Gastrocnemius medialis (tissue), 4 donors: ENCODE results near the gene VAMP8.

Experiments used
- POLR2A ChIP-seq, 2 donors: fragments of 450-650 bp; IDR thresholded peaks; one replicate each; pipeline ENCODE4 v1.6.1; 2017; ENCODE audit warnings: antibody characterized with exemption in 2 of 2, mild to moderate bottlenecking in 2 of 2, moderate library complexity in 2 of 2
- TF ChIP-seq, protein P1 (sequence below), 5 experiments: fragments of 450-650 bp in 3 of 5; fragments of 200-600 bp in 2 of 5; sonication (generic) in 2 of 5; IDR thresholded peaks in 4 of 5; conservative IDR thresholded peaks in 1 of 5; 1 replicate in 4 of 5; 2 replicates in 1 of 5; pipeline ENCODE4 v1.5.1; 2016 to 2019; ENCODE audit warnings: antibody characterized with exemption in 5 of 5, mild to moderate bottlenecking in 3 of 5, moderate library complexity in 3 of 5

DNA sequence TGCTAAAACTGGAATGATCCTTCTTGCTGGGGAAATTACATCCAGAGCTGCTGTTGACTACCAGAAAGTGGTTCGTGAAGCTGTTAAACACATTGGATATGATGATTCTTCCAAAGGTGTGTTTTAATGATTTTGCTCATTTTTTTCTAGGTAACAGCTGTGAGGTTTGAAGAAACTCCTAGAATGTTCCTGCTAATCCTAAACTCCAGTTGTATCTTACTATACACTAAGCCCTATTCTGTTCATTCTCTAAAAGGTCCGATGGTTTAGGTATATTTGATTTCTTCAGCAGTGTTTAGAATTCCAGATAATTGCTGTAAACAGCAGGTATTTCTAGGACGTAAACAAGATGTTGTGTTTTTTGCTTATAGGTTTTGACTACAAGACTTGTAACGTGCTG, 36.1 kb upstream of the VAMP8 start:
- no peak for TF ChIP-seq POLR2A (IDR thresholded peaks at IDR 0.05)
- TF ChIP-seq, protein P1, sequence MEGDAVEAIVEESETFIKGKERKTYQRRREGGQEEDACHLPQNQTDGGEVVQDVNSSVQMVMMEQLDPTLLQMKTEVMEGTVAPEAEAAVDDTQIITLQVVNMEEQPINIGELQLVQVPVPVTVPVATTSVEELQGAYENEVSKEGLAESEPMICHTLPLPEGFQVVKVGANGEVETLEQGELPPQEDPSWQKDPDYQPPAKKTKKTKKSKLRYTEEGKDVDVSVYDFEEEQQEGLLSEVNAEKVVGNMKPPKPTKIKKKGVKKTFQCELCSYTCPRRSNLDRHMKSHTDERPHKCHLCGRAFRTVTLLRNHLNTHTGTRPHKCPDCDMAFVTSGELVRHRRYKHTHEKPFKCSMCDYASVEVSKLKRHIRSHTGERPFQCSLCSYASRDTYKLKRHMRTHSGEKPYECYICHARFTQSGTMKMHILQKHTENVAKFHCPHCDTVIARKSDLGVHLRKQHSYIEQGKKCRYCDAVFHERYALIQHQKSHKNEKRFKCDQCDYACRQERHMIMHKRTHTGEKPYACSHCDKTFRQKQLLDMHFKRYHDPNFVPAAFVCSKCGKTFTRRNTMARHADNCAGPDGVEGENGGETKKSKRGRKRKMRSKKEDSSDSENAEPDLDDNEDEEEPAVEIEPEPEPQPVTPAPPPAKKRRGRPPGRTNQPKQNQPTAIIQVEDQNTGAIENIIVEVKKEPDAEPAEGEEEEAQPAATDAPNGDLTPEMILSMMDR (IDR thresholded peaks at IDR 0.05 in 4 of 5, conservative IDR thresholded peaks at IDR 0.05 in 1 of 5), result no peak
